ENCODE data around the gene ADAT3. TPM values are rescaled to one million over a fixed set of nuclear protein-coding genes. Genes with fewer than 3 reads are reported as not detected.

Gene ADAT3
- total RNA-seq, 4 donors from 2014 or later: 1.0 to 5.5 (median 2.8) TPM

GRCh38 chr19:1868971-1869370, 36.2 kb upstream of the ADAT3 start:
- TF ChIP-seq CTCF (IDR thresholded peaks at IDR 0.05): no peak
- no peak for TF ChIP-seq POLR2A (IDR thresholded peaks at IDR 0.05)
- Histone ChIP-seq H3K27me3 (no peaks in the 10 kb centered on the region), H3K4me1 (peaks cover 10 to 15% of the 10 kb centered on the region in 2 donors), H3K36me3 (no peaks in the 10 kb centered on the region), H3K9me3 (no peaks in the 10 kb centered on the region), H3K27ac (no peak overlapping the region), H3K4me3 (no peak overlapping the region)
- intact Hi-C loops (cut with DNase I; ENCODE audit: low total_unique reads): no loop called here
- no peak for DNase-seq

- no peaks in the 10 kb centered on the region for H3K27me3 ChIP-seq
- H3K4me3 ChIP-seq: no peak overlapping the region
- no peaks in the 10 kb centered on the region for H3K9me3 ChIP-seq
- DNase-seq: no peak
- intact Hi-C loops (cut with DNase I; ENCODE audit: low total_unique reads): no loop called here
- H3K4me1 ChIP-seq: peaks cover 10 to 23% of the 10 kb centered on the region in 2 donors
- no peak overlapping the region for H3K27ac ChIP-seq
- H3K36me3 ChIP-seq: no peaks in the 10 kb centered on the region
- no peak for TF ChIP-seq CTCF (IDR thresholded peaks at IDR 0.05)
- TF ChIP-seq POLR2A (IDR thresholded peaks at IDR 0.05): no peak
Observed at GRCh38 chr19:1871140-1871597, 34.0 kb upstream of the ADAT3 start.

DNA sequence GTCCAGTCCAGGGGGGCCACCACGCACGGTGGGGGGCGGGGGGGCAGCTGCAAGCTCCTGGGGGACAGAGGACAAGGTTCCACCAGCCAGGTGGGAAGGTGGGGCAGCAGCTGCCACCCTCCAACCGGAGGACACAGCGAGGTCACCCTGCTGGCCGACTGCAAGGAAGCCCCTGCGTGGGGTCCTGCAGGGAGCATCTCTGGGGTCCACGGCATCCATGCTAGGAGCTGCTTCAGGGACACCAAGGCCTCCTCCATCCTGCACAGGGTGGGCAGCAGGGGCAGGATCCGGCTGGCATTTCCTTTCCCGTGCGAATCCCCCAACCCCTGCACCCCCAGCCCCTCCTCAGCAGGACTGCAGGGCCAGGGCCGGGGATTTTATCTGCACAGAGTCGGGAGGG, 33.6 kb upstream of the ADAT3 start:
- TF ChIP-seq POLR2A (IDR thresholded peaks at IDR 0.05) (no peak), CTCF (IDR thresholded peaks at IDR 0.05) (no peak)
- Histone ChIP-seq H3K4me1 (peaks cover 10 to 27% of the 10 kb centered on the region in 2 donors), H3K36me3 (no peaks in the 10 kb centered on the region), H3K27ac (no peak overlapping the region), H3K9me3 (no peaks in the 10 kb centered on the region), H3K27me3 (no peaks in the 10 kb centered on the region), H3K4me3 (no peak overlapping the region)
- intact Hi-C loops (cut with DNase I; ENCODE audit: low total_unique reads): no loop called here
- no peak for DNase-seq

GRCh38 chr19:1872807-1873523, 32.2 kb upstream of the ADAT3 start:
- Histone ChIP-seq H3K36me3 (no peaks in the 10 kb centered on the region), H3K4me1 (peaks cover 10 to 30% of the 10 kb centered on the region in 2 donors), H3K4me3 (peak overlapping the region; percentile 10 to 20), H3K27me3 (no peaks in the 10 kb centered on the region), H3K9me3 (no peaks in the 10 kb centered on the region), H3K27ac (peak overlapping the region; percentile 75 to 92)
- peak in 1 of 2 donors; percentile 15 for DNase-seq
- intact Hi-C loops (cut with DNase I; ENCODE audit: low total_unique reads): no loop called here
- TF ChIP-seq CTCF (IDR thresholded peaks at IDR 0.05) (no peak), POLR2A (IDR thresholded peaks at IDR 0.05) (no peak)

Measured in uterus (tissue), 4 donors.